ENCODE data around the gene DAAM1.

Gene DAAM1

DNA sequence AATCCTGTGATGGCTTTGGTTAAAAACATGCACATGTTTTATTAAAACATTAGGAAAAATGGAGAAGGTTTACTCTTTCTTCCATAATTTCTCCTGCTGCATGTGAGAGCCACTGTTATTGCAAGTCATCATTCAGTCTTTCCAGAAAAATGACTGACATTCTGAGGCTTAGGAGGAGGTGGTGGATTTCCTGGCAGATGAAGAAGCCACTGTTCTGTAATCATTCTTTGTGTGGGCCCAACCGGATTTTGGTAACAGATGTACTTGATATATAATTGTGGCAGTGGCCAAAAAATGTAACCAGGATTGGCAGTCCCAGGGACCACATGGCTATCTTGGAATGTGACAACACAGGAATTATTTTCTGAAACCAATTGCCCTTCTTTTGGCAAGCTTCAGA, 120.2 kb downstream of the DAAM1 start:
- TF ChIP-seq, protein P1, sequence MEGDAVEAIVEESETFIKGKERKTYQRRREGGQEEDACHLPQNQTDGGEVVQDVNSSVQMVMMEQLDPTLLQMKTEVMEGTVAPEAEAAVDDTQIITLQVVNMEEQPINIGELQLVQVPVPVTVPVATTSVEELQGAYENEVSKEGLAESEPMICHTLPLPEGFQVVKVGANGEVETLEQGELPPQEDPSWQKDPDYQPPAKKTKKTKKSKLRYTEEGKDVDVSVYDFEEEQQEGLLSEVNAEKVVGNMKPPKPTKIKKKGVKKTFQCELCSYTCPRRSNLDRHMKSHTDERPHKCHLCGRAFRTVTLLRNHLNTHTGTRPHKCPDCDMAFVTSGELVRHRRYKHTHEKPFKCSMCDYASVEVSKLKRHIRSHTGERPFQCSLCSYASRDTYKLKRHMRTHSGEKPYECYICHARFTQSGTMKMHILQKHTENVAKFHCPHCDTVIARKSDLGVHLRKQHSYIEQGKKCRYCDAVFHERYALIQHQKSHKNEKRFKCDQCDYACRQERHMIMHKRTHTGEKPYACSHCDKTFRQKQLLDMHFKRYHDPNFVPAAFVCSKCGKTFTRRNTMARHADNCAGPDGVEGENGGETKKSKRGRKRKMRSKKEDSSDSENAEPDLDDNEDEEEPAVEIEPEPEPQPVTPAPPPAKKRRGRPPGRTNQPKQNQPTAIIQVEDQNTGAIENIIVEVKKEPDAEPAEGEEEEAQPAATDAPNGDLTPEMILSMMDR (IDR thresholded peaks at IDR 0.05; ENCODE audit: insufficient read depth, low read depth, low read length, missing control alignments) = no peak
- H3K4me3 ChIP-seq (ENCODE audit: low read depth, low read length) = no peak overlapping the region
- no peak for DNase-seq (ENCODE audit: low read depth)

DNA sequence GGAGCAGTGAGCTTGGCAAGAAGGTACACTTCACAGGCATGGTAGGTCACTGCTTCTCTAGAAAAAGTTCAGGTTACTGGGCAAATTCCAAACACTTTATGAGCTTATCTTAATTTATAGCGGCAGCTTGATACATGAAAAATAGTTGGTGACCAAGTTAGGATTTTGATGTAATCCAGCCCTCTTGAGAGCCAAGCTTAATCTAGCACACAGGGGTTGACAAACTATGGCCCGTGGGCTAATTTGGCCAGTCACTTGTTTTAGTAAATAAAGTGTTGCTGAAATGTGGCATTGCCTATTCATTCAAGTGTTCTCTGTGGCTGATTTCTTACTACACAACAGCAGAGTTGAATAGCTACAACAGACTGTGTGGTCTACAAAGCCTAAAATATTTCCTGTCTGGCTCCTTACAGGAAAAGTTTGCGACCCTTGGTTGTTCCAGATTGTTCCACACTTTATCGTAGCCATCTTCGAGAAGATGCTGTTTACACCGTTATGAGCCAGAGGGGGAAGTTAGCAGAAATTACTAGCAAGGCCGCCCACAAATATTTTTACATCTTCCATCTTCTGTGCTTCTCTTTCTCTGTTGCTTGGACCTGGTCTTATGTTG, 120.9 kb downstream of the DAAM1 start:
- TF ChIP-seq, protein P1 (IDR thresholded peaks at IDR 0.05; ENCODE audit: insufficient read depth, low read depth, low read length, missing control alignments) = no peak
- DNase-seq (ENCODE audit: low read depth) = no peak
- no peak overlapping the region for H3K4me3 ChIP-seq (ENCODE audit: low read depth, low read length)

DNA sequence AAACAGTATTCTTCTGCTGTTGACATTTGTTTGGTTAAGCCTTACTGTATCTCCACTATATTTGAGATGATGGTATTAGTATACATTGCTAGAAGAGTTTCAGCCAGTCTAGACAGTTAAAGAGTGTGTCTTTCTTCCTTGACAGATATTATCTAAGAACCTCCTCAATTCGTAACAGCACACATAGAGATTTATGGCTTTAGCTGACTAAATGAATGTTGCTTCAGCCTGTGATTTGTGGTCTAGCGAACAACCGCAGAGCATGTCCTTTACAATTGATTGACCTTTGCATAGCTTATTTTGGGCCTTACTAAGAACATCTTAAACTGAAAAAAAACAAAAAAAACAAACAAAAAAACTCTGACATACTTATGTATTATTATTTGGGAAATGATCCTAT, 122.2 kb downstream of the DAAM1 start:
- no peak for DNase-seq (ENCODE audit: low read depth)
- H3K4me3 ChIP-seq (ENCODE audit: low read depth, low read length) = no peak overlapping the region

DNA sequence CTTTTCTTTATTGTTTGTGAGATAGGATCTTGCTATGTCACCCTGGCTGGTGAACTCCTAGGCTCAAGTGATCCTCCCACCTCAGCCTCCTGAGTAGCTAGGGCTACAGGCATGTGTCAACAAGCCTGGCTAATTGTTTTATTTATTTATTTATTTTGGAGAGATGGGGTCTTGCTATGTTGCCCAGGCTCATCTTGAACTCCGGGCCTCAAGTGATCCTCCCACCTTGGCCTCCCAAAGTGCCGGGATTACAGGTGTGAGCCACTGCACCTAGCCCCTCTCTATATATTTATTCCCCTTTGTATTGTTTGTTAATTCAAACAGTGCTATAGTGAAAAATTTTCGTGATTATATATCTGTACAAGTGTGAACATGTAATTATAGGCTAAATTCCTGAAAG, 123.3 kb downstream of the DAAM1 start:
- TF ChIP-seq, protein P1 (IDR thresholded peaks at IDR 0.05; ENCODE audit: insufficient read depth, low read depth, low read length, missing control alignments) = no peak
- DNase-seq (ENCODE audit: low read depth) = no peak
- H3K4me3 ChIP-seq (ENCODE audit: low read depth, low read length) = no peak overlapping the region

More for the DNA sequence above, 122.2 kb downstream of the DAAM1 start:
- TF ChIP-seq, protein P1 (IDR thresholded peaks at IDR 0.05; ENCODE audit: insufficient read depth, low read depth, low read length, missing control alignments) = no peak

DNA sequence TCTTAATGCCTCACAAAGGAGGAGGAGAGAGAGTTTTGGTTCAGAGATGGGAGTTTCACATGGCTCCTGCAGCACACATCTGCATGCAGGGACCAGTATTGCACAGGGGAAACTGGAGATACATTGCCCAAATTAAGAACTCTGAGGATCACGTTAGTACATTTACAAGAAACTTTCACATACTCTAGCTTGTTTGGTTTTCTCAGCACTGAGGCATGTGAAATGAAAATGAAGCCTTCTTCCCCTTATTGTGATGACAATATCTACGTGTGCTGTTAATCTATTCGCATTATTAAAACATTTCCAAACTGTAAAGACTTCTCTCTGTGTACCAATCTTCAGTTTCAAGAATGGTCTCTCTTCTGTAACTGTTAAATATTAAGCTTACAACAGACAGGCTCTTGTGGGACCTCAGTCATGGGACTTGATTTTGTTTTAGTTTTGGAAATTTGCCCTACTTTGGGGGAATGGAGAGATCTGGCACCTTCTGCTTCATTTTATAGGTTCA, 124.7 kb downstream of the DAAM1 start:
- TF ChIP-seq, protein P1 (IDR thresholded peaks at IDR 0.05; ENCODE audit: insufficient read depth, low read depth, low read length, missing control alignments) = no peak

DNA sequence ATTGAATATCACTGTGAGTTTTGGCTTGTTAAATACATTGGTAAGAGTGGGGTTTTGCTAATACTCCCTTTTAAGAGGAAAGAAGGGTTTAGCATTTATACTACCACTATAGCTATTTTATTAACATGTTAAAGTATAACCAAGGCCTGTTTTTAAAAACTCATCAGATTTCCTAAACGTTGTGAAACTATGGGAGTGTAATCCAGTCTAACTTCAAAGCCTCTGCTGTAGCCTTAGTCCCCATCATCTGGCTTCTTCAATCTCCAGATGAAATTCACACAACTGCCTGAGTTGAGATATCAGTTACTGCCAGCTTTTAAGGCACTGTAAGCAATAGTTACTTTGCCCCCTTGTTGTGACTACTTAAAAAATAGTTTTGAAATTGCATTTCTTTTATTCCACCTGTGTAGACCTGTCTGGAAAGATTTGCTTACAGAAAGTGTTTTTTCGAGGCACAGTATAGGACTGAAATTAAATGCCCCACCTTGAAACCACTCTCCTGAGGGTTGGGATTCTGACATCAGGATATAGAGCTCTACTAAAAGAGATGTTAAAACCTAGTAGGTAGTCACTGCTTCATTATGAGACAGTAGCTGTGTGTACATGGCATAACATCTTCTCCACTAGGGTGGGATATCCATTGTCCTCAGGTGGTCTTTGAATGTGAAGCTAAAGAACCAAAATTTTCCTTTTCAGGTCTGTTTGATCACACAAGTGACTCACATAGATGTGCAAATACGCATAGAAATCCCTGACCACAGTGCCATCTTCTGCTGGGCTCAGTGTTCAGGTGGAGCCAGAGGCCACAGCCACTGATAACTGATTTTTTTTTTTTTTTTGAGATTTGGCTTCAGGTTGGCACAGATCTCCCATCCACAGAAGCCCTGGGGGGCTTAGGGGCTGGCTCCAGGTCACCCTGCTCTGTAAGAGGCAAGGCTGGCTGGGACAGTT, 125.5 kb downstream of the DAAM1 start:
- no peak overlapping the region for H3K4me3 ChIP-seq (ENCODE audit: low read depth, low read length)
- DNase-seq (ENCODE audit: low read depth) = no peak
- TF ChIP-seq, protein P1 (IDR thresholded peaks at IDR 0.05; ENCODE audit: insufficient read depth, low read depth, low read length, missing control alignments) = no peak

More for the DNA sequence above, 124.7 kb downstream of the DAAM1 start:
- H3K4me3 ChIP-seq (ENCODE audit: low read depth, low read length) = no peak overlapping the region
- DNase-seq (ENCODE audit: low read depth) = peak; percentile 50

All from GM12865 (cell line).